Measurements from ENCODE around the gene REV1.

DNA sequence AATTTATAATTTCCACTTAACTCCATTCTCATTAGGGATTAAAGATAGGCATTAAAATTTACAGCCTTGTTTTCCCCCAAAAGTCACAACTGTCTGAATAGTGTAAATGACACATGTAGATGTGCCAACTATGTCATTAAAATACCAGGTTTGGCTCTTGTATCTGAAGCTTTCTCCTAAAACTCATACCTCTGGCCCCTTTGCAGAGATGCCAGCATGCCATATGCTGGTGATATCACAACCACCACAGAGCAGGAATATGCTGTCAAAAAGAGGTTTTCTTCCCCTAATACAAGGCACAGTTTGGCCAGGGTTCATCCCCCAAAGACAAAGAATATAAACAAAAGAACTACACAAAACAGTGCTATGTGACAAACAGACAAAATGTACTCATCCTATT lies 65.4 kb downstream of the REV1 start:
- TF ChIP-seq, protein P1, sequence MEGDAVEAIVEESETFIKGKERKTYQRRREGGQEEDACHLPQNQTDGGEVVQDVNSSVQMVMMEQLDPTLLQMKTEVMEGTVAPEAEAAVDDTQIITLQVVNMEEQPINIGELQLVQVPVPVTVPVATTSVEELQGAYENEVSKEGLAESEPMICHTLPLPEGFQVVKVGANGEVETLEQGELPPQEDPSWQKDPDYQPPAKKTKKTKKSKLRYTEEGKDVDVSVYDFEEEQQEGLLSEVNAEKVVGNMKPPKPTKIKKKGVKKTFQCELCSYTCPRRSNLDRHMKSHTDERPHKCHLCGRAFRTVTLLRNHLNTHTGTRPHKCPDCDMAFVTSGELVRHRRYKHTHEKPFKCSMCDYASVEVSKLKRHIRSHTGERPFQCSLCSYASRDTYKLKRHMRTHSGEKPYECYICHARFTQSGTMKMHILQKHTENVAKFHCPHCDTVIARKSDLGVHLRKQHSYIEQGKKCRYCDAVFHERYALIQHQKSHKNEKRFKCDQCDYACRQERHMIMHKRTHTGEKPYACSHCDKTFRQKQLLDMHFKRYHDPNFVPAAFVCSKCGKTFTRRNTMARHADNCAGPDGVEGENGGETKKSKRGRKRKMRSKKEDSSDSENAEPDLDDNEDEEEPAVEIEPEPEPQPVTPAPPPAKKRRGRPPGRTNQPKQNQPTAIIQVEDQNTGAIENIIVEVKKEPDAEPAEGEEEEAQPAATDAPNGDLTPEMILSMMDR (IDR thresholded peaks at IDR 0.05; ENCODE audit: low read depth, low read length, missing input control) = no peak
- TF ChIP-seq TAF1 (conservative IDR thresholded peaks at IDR 0.05) (no peak), RAD21 (IDR thresholded peaks at IDR 0.05) (no peak)

Measured in liver (tissue), 3 donors.